Suprapubic skin (tissue), 3 donors: Measurements from ENCODE around the gene LRRTM4.

Experiments used
- CTCF ChIP-seq, 2 donors: fragments of 200-600 bp in 1 of 2; fragments of 450-650 bp in 1 of 2; sonication (generic) in 1 of 2; IDR thresholded peaks; one replicate each; pipeline ENCODE4 v1.5.1; 2016 to 2019; ENCODE audit warnings: antibody characterized with exemption in 2 of 2, mild to moderate bottlenecking in 1 of 2, moderate library complexity in 1 of 2
- EP300 ChIP-seq: sonication (generic); formaldehyde crosslinking; IDR thresholded peaks from one replicate; pipeline ENCODE4 v1.6.1; 2017; ENCODE audit warnings: antibody characterized with exemption
- POLR2A ChIP-seq, 2 donors: fragments of 450-650 bp; IDR thresholded peaks; one replicate each; pipeline ENCODE4 v1.6.1; 2017; ENCODE audit warnings: antibody characterized with exemption in 2 of 2, mild to moderate bottlenecking in 2 of 2, moderate library complexity in 2 of 2

GRCh38 chr2:77397763-77398162 is 124.4 kb downstream of the LRRTM4 start:
- TF ChIP-seq POLR2A (IDR thresholded peaks at IDR 0.05) (no peak), CTCF (IDR thresholded peaks at IDR 0.05) (no peak), EP300 (no peak)
